Measurements from ENCODE around the gene EZR.

Gene EZR

DNA sequence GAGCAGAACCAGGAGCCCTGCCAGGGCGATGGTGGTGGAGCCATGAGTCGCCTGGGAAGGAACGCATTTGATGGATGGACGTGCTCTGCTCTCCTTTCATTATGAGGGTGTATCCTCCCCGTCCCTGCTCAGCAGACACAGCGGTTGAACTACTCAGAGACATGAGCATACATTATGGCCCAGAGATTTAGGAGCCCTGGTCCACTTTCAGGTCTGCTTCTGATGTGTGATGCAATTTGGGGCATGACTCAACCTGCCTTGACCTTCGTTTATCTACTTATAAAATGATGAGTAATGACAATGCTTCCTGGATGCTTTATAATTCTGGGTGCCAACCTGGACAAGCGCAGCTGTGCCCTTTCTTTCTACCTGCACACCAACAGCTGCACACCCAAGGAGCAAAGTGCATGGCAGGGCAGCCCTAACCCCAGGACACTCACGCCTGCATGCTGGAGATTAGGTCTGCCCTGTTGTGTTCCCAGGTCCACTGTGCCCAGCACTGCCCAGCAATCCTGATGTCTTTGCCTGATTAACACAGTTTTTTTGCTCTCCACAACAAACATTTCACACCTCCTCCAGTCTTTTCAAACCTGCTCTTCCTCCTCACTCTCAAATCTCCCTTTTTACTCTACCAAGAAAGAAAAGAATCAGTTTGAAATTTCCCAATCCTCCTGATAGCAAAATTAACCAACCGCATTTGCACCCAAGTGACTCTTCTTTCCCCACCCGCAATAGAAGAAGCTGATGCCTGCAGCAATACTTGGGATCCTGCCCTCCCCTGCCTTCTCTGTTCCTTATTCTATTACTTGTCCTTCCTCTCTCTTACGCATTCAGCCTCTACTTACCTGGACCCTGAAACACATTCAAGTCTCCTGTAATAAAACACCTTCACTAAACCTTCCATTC lies 81.2 kb downstream of the EZR start:
- DNase-seq (ENCODE audit: extremely low read depth in 1 of 2, low read depth in 1 of 2), result no peak

DNA sequence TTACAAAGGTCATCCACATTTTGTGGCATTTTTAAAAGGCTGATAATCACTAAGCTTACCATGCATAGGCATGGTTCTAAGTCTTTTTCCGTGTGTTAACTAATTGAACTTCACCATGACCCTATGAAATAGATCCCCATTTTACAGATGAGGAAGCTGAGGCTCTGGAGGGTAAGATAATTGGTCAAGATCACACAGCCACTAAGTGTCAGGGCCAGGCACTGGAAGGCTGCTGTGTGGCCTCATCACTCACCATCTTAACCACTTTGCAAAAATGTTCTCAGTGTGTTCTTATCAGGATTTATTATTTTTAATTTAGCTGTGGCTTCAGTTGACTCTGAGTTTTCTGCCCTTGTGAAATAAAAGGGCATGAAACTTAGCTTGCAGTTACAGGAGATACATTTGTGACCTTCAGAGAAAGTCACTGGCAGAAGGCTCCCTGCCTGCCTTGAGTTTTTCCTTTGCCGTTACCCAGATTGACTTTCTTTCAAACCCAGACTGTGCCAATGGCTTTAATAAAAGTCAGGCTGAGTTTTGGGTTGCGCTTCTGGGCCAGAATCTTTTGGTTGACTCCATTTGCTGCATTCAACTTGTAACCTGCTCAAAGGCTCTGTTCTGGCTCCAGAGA lies 82.0 kb downstream of the EZR start:
- DNase-seq (ENCODE audit: extremely low read depth in 1 of 2, low read depth in 1 of 2), result no peak

DNA sequence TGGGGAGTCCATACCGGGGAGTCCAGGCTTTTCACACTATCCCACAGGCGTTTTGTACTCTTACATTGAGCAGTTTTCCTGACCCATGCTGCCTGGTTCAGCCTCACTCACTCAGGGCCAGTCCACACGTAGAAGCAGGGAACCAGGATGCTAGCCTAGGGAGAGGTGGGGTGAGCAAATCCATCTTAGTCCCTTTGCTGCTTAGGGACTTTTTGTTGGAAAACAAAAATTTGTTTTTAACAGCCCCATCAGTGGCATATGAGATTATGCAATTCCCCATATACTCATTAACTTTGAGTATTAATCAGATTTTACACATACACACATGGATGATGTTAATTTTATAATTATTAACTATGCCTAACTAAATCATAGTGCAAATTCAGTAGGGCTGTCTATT lies 84.2 kb downstream of the EZR start:
- no peak for DNase-seq (ENCODE audit: extremely low read depth in 1 of 2, low read depth in 1 of 2)

DNA sequence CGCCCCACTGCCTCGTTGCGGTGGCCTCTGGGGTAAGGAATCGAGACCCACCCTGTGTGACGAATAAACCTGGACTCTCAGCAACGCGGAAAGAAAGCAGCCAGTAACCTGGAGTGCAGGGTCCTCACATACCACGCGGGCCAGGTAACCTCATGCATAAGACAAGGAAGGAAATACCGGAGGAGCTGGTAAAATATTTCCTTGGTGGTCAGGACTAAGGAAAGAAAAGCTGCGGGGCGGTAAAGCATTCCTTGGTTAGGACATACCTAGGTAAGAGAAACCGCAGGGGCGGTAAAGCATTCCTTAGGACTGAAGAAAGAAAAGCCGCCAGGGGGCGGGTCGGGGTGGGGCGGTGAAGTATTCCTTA lies 88.6 kb downstream of the EZR start:
- DNase-seq (ENCODE audit: extremely low read depth in 1 of 2, low read depth in 1 of 2), result no peak

DNA sequence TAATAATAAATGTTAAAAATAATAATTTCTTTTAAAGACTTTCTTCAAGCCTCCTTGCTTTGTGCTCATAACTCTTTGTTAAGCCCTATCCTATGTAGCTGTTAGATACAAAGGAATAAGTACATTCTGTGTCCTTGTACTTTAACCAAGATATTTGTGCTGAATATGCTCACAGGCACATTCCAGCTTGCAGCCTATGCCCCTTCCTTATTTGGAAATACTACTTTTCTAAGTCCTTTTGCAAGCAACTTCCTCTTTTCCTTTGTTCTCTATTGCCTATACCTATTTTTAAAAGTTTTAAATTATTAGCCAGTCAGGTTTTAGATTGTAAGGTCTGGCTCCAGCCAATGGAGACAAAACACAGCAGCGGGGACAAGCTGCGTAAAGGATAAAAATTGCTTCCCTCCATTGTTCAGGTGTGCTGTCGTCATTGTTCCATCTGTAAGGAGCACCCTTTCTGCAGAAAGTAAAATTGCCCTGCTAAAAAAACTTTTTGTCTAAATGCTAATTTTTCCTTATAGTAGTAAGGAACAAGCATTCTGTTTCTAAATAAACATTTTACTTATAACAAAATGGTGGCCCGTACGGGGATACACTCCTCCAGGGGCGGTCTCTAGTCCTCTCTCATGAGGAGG lies 89.1 kb downstream of the EZR start:
- no peak for DNase-seq (ENCODE audit: extremely low read depth in 1 of 2, low read depth in 1 of 2)

DNA sequence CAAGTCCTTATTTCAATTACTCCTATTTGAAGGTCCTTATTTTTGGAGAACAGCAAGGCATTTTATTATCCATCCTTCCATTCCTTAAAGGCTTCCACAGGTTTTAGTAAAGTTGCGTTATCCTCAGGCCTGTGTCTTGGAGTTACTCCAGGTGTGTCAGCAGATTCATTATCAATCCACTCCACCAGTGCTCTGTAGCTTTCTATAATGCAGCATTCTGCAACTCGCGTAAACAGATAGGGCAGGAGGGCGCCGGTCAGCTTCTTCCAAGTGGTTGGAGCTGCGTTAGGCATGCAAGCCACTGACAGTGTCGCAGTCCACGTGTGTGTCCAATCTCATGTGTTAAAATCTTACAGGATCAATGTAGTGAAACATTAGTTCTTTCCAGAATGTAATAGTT lies 93.5 kb downstream of the EZR start:
- no peak for DNase-seq (ENCODE audit: extremely low read depth in 1 of 2, low read depth in 1 of 2)

DNA sequence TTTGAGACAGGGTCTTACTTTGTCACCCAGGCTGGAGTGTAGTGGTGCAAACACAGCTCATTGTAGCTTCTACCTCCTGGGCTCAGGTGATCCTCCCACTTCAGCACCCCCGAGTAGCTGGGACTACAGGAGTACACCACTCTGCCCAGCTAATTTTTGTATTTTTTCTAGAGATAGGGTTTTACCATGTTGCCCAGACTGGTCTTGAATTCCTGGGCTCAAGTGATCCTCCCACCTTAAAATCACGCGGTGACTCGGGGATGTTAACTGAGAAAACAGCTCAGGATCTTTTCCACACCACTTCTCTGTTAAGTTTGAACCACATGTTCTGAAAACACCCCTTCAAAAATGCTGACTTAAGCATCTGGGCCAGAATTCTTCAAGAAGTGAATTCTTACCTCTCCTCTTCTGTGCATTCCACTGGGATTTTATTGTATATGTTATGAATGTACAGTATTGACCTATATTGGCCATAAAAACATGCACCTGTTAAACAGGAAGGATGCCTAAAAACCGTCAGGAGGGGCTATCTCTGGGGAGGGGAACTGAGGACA lies 96.9 kb downstream of the EZR start:
- no peak for DNase-seq (ENCODE audit: extremely low read depth in 1 of 2, low read depth in 1 of 2)

DNA sequence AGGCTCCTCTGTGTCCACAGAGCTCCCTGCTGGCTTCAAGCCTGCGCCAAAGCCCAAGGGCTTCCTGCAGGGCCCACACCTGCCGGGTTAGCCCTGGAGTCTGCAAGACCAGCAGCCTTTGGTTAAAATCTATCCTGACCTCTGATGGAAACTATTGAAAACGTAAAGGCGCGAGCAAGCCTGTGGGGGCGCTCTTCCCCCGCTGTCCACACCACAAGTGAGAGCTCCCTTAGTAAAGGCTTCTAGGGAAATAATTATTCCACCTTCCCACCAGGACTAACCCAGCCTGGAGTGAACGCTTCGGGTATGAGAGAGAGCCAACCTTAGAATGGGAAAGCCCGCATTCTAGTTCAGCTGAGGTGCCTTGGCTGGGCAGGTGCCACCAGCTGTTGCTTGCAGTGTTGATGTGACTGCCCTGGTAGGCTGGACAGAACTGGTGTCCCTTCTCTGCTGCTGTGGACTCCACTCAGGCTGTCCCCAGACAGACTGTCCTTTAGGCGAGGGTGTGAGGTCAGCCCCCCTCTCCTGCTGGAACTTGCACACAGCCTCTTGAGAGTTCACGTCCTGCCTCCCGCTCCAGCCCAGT lies 100.6 kb downstream of the EZR start:
- DNase-seq (ENCODE audit: extremely low read depth in 1 of 2, low read depth in 1 of 2), result no peak

DNA sequence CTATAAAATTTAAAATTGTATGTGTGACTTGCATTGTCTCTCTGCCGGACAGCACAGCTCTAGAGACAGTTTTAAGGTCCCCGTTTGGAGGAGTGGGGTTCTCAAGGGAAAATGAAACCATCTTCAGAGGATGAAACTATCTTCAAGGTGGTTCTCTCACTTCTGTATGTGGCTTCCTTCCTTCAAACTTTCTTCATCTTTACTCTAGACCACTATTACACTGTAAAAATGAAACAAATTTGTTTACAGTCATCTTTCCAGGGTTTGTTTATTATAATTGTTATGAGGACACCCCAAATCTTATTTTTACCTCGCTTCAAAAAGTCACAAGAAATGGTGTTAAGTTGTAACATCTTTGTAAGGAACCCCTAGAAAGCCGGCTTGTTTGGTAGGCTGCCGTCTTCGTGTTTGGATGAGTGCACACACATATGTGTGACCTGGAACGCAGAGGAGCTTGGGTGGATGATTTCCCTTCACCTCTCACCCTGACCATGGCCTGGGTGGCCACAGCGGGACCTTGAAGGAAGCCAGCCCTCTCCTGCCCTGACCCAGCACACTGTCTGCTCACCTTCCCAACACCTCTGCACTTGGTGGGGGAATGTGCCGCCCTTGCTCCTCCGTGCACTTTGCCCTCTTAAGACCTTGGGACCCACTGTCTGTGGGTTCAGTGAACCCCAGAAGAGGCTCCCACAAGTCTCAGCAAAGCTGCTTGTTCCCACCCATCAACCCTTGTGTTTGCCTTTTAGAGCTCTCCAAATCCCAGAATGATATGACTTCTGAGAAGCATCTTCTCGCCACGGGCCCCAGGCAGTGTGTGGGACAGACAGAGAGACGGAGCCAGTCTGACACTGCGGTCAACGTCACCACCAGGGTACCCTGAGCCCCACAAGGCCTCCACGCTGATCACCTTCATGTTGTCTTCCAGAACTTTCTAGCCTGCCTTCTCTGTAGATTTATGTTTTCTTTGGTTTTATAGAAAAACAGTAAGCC lies 101.5 kb downstream of the EZR start:
- DNase-seq (ENCODE audit: extremely low read depth in 1 of 2, low read depth in 1 of 2), result no peak
